GM18519 (cell line): ENCODE data around the gene MRM2.
A peak's percentile ranks its signal among the peaks of the same experiment; 100 is the strongest.

Experiments
- ATAC-seq: cut with Tn5 transposase; IDR thresholded peaks from one replicate; pipeline ENCODE4 v1.9.1; 2021; ENCODE audit warnings: mild to moderate bottlenecking, moderate library complexity; ENCODE audit not compliant: unreplicated experiment, low FRiP score

The MRM2 gene

GRCh38 chr7:2249744-2250323, 7.8 kb upstream of the MRM2 start:
- ATAC-seq = no peak

GRCh38 chr7:2248984-2249694, 7.1 kb upstream of the MRM2 start:
- no peak for ATAC-seq

- no peak for ATAC-seq
These were observed 5.4 kb upstream of the MRM2 start for GRCh38 chr7:2247141-2247995.

- no peak for ATAC-seq
These were observed 4.1 kb upstream of the MRM2 start for GRCh38 chr7:2245883-2246675.

- ATAC-seq = no peak
These were observed 2.5 kb upstream of the MRM2 start for GRCh38 chr7:2244404-2244995.

GRCh38 chr7:2243458-2243857, 1.5 kb upstream of the MRM2 start:
- no peak for ATAC-seq

- ATAC-seq = no peak
These were observed 780 bp upstream of the MRM2 start for GRCh38 chr7:2242541-2243429.

GRCh38 chr7:2239242-2239641, 2.8 kb downstream of the MRM2 start:
- no peak for ATAC-seq

GRCh38 chr7:2237109-2237602, 4.8 kb downstream of the MRM2 start:
- ATAC-seq = peak; percentile 52

- no peak for ATAC-seq
These were observed 8.1 kb downstream of the MRM2 start for GRCh38 chr7:2233926-2234325.

GRCh38 chr7:2232766-2233520, 9.1 kb downstream of the MRM2 start, which contains the start of gene MAD1L1:
TSS of gene MAD1L1 (minus strand) at chr7:2232945. CDS start at chr7:2230133, 2,812 bp downstream.
- peak; percentile 33 for ATAC-seq

- ATAC-seq = peak; percentile 20
These were observed 9.8 kb downstream of the MRM2 start for GRCh38 chr7:2231992-2232765.

- ATAC-seq = no peak
These were observed 11.1 kb downstream of the MRM2 start for GRCh38 chr7:2230882-2231281.

GRCh38 chr7:2230226-2230625, 11.8 kb downstream of the MRM2 start:
- ATAC-seq = no peak

GRCh38 chr7:2229467-2229866, 12.5 kb downstream of the MRM2 start:
- no peak for ATAC-seq

GRCh38 chr7:2228921-2229320, 13.1 kb downstream of the MRM2 start:
- no peak for ATAC-seq

GRCh38 chr7:2227699-2228098, 14.3 kb downstream of the MRM2 start:
- no peak for ATAC-seq

GRCh38 chr7:2225830-2226229, 16.2 kb downstream of the MRM2 start:
- no peak for ATAC-seq
